HEK293T (cell line): Measurements from ENCODE around the gene LCN1.
A peak's percentile ranks its signal among the peaks of the same experiment; 100 is the strongest.

Experiments used
- CTCF ChIA-PET: fragments of 350-600 bp; formaldehyde crosslinking; extraction: SDS; loops from one replicate; lab custom pipeline; 2021; ENCODE audit warnings: antibody characterized with exemption, inconsistent platforms; lab: Yijun Ruan, JAX
- POLR2A ChIA-PET: fragments of 350-600 bp; formaldehyde crosslinking; extraction: SDS; loops from one replicate; lab custom pipeline; 2020; ENCODE audit warnings: antibody characterized with exemption, inconsistent platforms; lab: Yijun Ruan, JAX
- DNase-seq: peaks from one replicate; pipeline ENCODE4 v3.0.0; 2012; ENCODE audit warnings: mixed read lengths; ENCODE audit errors: extremely low spot score
- ARNT ChIP-seq: fragments of 450-650 bp; IDR thresholded peaks from 2 replicates; pipeline ENCODE4 v1.6.1; 2017; ENCODE audit warnings: mild to moderate bottlenecking
- BHLHE40 ChIP-seq: fragments of 450-650 bp; IDR thresholded peaks from 2 replicates; pipeline ENCODE4 v1.6.1; 2016; ENCODE audit warnings: mild to moderate bottlenecking, moderate library complexity, borderline replicate concordance
- CTBP1 ChIP-seq: fragments of 450-650 bp; IDR thresholded peaks from 2 replicates; pipeline ENCODE4 v1.6.1; 2016; ENCODE audit warnings: borderline replicate concordance
- ELF4 ChIP-seq: fragments of 450-650 bp; IDR thresholded peaks from 2 replicates; pipeline ENCODE4 v1.6.1; 2017; ENCODE audit warnings: antibody characterized with exemption
- FOXA1 ChIP-seq: fragments of 450-650 bp; IDR thresholded peaks from 2 replicates; pipeline ENCODE4 v1.6.1; 2016; ENCODE audit warnings: mild to moderate bottlenecking
- FOXK2 ChIP-seq: fragments of 450-650 bp; IDR thresholded peaks from 2 replicates; pipeline ENCODE4 v1.6.1; 2016; ENCODE audit warnings: mild to moderate bottlenecking
- FOXM1 ChIP-seq: fragments of 450-650 bp; IDR thresholded peaks from 2 replicates; pipeline ENCODE4 v1.6.1; 2017; ENCODE audit warnings: mild to moderate bottlenecking, borderline replicate concordance
- HDGF ChIP-seq: fragments of 450-650 bp; IDR thresholded peaks from 2 replicates; pipeline ENCODE4 v1.6.1; 2017; ENCODE audit warnings: antibody characterized with exemption, borderline replicate concordance
- L3MBTL2 ChIP-seq: fragments of 450-650 bp; conservative IDR thresholded peaks from 2 replicates; pipeline ENCODE4 v1.6.1; 2016; ENCODE audit warnings: mild to moderate bottlenecking
- LEF1 ChIP-seq: fragments of 450-650 bp; IDR thresholded peaks from 2 replicates; pipeline ENCODE4 v1.6.1; 2017; ENCODE audit warnings: mild to moderate bottlenecking, borderline replicate concordance
- NFRKB ChIP-seq: fragments of 450-650 bp; IDR thresholded peaks from 2 replicates; pipeline ENCODE4 v1.6.1; 2016; ENCODE audit warnings: mild to moderate bottlenecking, moderate library complexity
- PKNOX1 ChIP-seq: fragments of 450-650 bp; IDR thresholded peaks from 2 replicates; pipeline ENCODE4 v1.6.1; 2016
- SP1 ChIP-seq: fragments of 450-650 bp; IDR thresholded peaks from 2 replicates; pipeline ENCODE4 v1.6.1; 2017
- SUZ12 ChIP-seq: fragments of 450-650 bp; IDR thresholded peaks from 2 replicates; pipeline ENCODE4 v1.6.1; 2016; ENCODE audit warnings: mild to moderate bottlenecking
- TARDBP ChIP-seq: fragments of 450-650 bp; IDR thresholded peaks from 2 replicates; pipeline ENCODE4 v1.6.1; 2016
- ZNF384 ChIP-seq: fragments of 450-650 bp; IDR thresholded peaks from 2 replicates; pipeline ENCODE4 v1.6.1; 2016

The LCN1 gene

GRCh38 chr9:135520916-135521607 lies at the start of gene LCN1:
Gene LCN1, plus strand, starts transcription at chr9:135521440. Its CDS starts 58 bp downstream, at chr9:135521498.
- CTCF ChIA-PET, result no interaction called here
- TF ChIP-seq FOXM1 (no peak), ELF4 (no peak), ZNF384 (no peak), TARDBP (no peak), L3MBTL2 (no peak), PKNOX1 (no peak), NFRKB (no peak), FOXK2 (no peak), ARNT (no peak), BHLHE40 (no peak)
- POLR2A ChIA-PET, result no interaction called here
- DNase-seq, result no peak

GRCh38 chr9:135471791-135472640 lies 49.2 kb upstream of the LCN1 start:
- CTCF ChIA-PET, result no interaction called here
- POLR2A ChIA-PET, result interaction anchor here (1.5 kb wide), 1 partner anchor 16 kb away, joined by 3 read pairs; no protein-coding TSS in a partner anchor
- TF ChIP-seq FOXA1 (no peak), CTBP1 (no peak), NFRKB (no peak), L3MBTL2 (no peak), LEF1 (no peak), ARNT (no peak), FOXM1 (no peak), ZNF384 (no peak), FOXK2 (no peak), PKNOX1 (no peak), HDGF (no peak), ELF4 (no peak), TARDBP (no peak), SP1 (no peak), SUZ12 (no peak), BHLHE40 (no peak)
- no peak for DNase-seq

- POLR2A ChIA-PET, result no interaction called here
- no peak for TF ChIP-seq L3MBTL2
- no peak for TF ChIP-seq PKNOX1
- TF ChIP-seq ARNT, result no peak
- no peak for TF ChIP-seq LEF1
- no peak for TF ChIP-seq BHLHE40
- no peak for TF ChIP-seq ZNF384
- TF ChIP-seq FOXA1, result no peak
- TF ChIP-seq ELF4, result no peak
- no peak for DNase-seq
- CTCF ChIA-PET, result no interaction called here
Measured at GRCh38 chr9:135473972-135474543, 47.2 kb upstream of the LCN1 start.

- CTCF ChIA-PET, result no interaction called here
- TF ChIP-seq ZNF384, result no peak
- TF ChIP-seq HDGF, result no peak
- TF ChIP-seq L3MBTL2, result no peak
- TF ChIP-seq PKNOX1, result no peak
- no peak for TF ChIP-seq FOXA1
- no peak for TF ChIP-seq FOXM1
- TF ChIP-seq FOXK2, result no peak
- TF ChIP-seq ELF4, result no peak
- no peak for TF ChIP-seq SUZ12
- TF ChIP-seq SP1, result no peak
- no peak for TF ChIP-seq ARNT
- TF ChIP-seq BHLHE40, result no peak
- DNase-seq, result peak; percentile 78
- POLR2A ChIA-PET, result no interaction called here
Measured at GRCh38 chr9:135474915-135475314, 46.3 kb upstream of the LCN1 start.

GRCh38 chr9:135476561-135477355 lies 44.5 kb upstream of the LCN1 start:
- ChIA-PET CTCF (no interaction called here), POLR2A (no interaction called here)
- DNase-seq, result no peak
- TF ChIP-seq CTBP1, result no peak
- TF ChIP-seq ZNF384, result no peak
- TF ChIP-seq BHLHE40, result no peak
- TF ChIP-seq ARNT, result no peak
- TF ChIP-seq FOXA1, result no peak
- TF ChIP-seq FOXM1, result no peak
- TF ChIP-seq FOXK2, result no peak
- TF ChIP-seq LEF1, result no peak
- no peak for TF ChIP-seq SUZ12
- no peak for TF ChIP-seq ELF4
- no peak for TF ChIP-seq HDGF
- TF ChIP-seq TARDBP, result no peak
- no peak for TF ChIP-seq L3MBTL2
